HCT116 (cell line): ENCODE results near the gene LAGE3. TPM values are rescaled to one million over a fixed set of nuclear protein-coding genes. Genes with fewer than 3 reads are reported as not detected.
A peak's percentile ranks its signal among the peaks of the same experiment; 100 is the strongest.

Source experiments
- ATAC-seq: fragments of 200-7000 bp; cut with Tn5 transposase; 2 replicates; pipeline ENCODE4 v1.9.1; 2020; ENCODE audit warnings: mild to moderate bottlenecking, moderate library complexity
- BruUV-seq: library from RNA; stranded (reverse); fragments of 400-500 nt; replicated peaks from 2 replicates; lab custom pipeline; 2021; lab: Mats Ljungman, UMichigan
- CTCF ChIA-PET: fragments of 300-600 bp; sonication (Branson Sonifier 250); formaldehyde crosslinking; loops from one replicate; lab custom pipeline; 2021; ENCODE audit warnings: antibody characterized with exemption; lab: Charles Lee
- POLR2A ChIA-PET: fragments of 300-600, 350-600 bp; sonication (Branson Sonifier 250); formaldehyde crosslinking; loops from one replicate; lab custom pipeline; 2021; ENCODE audit warnings: antibody characterized with exemption; lab: Charles Lee
- RAD21 ChIA-PET, 2 experiments: fragments of 300-600 bp; sonication (Branson Sonifier 250); formaldehyde crosslinking; loops; one replicate each; lab custom pipeline; 2023; ENCODE audit warnings: low total read pairs in 2 of 2; ENCODE audit not compliant: uncharacterized antibody in 2 of 2, unreplicated experiment in 2 of 2, low non-redundant PET in 1 of 2; lab: Charles Lee
- DNase-seq: peaks from one replicate; pipeline ENCODE4 v3.0.0-alpha.2; 2010; ENCODE audit warnings: low read depth, low spot score
- H2AFZ ChIP-seq: fragments of 200-600 bp; shearing (Covaris generic), sonication (generic); 2 replicates; pipeline ENCODE4 v1.6.1; 2017; ENCODE audit warnings: low read depth, mixed run types, mixed read lengths, antibody characterized with exemption, low read length; ENCODE audit not compliant: poor library complexity, severe bottlenecking
- H3K27ac ChIP-seq: 2 replicates; pipeline ENCODE4 v1.5.1; 2012; ENCODE audit warnings: low read depth, low read length
- H3K27me3 ChIP-seq: fragments of 200-600 bp; sonication (generic); 2 replicates; pipeline ENCODE4 v1.6.1; 2016; ENCODE audit warnings: mixed run types, low read length, mixed read lengths; ENCODE audit not compliant: insufficient read depth
- H3K36me3 ChIP-seq, 2 experiments: fragments of 200-500 bp in 1 of 2; fragments of 200-600 bp in 1 of 2; sonication (Bioruptor generic) in 1 of 2; sonication (generic) in 1 of 2; 2 replicates each; pipeline versions ENCODE4 v1.5.1 to v1.6.1; 2014 to 2016; ENCODE audit warnings: low read length in 2 of 2, inconsistent platforms in 1 of 2, mixed read lengths in 1 of 2, mixed run types in 1 of 2; ENCODE audit not compliant: insufficient read depth in 2 of 2, control insufficient read depth in 1 of 2
- H3K4me1 ChIP-seq, 2 experiments: fragments of 200-600 bp in 1 of 2; sonication (generic) in 1 of 2; 2 replicates each; pipeline versions ENCODE4 v1.5.1 to v1.6.1; 2012 to 2017; ENCODE audit warnings: low read length in 2 of 2, inconsistent platforms in 1 of 2, mild to moderate bottlenecking in 1 of 2, mixed read lengths in 1 of 2, mixed run types in 1 of 2, moderate library complexity in 1 of 2; ENCODE audit not compliant: insufficient read depth in 2 of 2, control insufficient read depth in 1 of 2
- H3K4me2 ChIP-seq: fragments of 200-600 bp; sonication (generic); 2 replicates; pipeline ENCODE4 v1.6.1; 2017; ENCODE audit warnings: mixed run types, low read length, mixed read lengths
- H3K4me3 ChIP-seq, 2 experiments: fragments of 200-600 bp in 1 of 2; sonication (generic) in 1 of 2; replicated peaks in 1 of 2; 2 replicates each; pipeline ENCODE4 v1.5.1; 2011 to 2016; ENCODE audit warnings: low read length in 2 of 2, control low read depth in 1 of 2, low read depth in 1 of 2, mild to moderate bottlenecking in 1 of 2, mixed read lengths in 1 of 2, mixed run types in 1 of 2
- H3K79me2 ChIP-seq: fragments of 200-600 bp; sonication (generic); 2 replicates; pipeline ENCODE4 v1.6.1; 2017; ENCODE audit warnings: mild to moderate bottlenecking, mixed run types, low read length, moderate library complexity, mixed read lengths; ENCODE audit not compliant: insufficient read depth
- H3K9ac ChIP-seq: fragments of 200-600 bp; sonication (generic); 2 replicates; pipeline ENCODE4 v1.6.1; 2016; ENCODE audit warnings: low read length, mixed read lengths
- H3K9me2 ChIP-seq: fragments of 200-600 bp; sonication (generic), shearing (Covaris generic); 2 replicates; pipeline ENCODE4 v1.6.1; 2017; ENCODE audit warnings: mixed run types, mild to moderate bottlenecking, moderate library complexity; ENCODE audit not compliant: insufficient read depth
- H3K9me3 ChIP-seq, 2 experiments: fragments of 200-500 bp in 1 of 2; fragments of 200-600 bp in 1 of 2; sonication (Bioruptor generic) in 1 of 2; sonication (generic) in 1 of 2; 2 replicates each; pipeline ENCODE4 v1.6.1; 2014 to 2017; ENCODE audit warnings: low read length in 2 of 2, mixed read lengths in 2 of 2, inconsistent platforms in 1 of 2, low read depth in 1 of 2, mild to moderate bottlenecking in 1 of 2, mixed run types in 1 of 2, moderate library complexity in 1 of 2; ENCODE audit not compliant: control insufficient read depth in 1 of 2, insufficient read depth in 1 of 2
- H4K20me1 ChIP-seq: fragments of 200-600 bp; sonication (generic), shearing (Covaris generic); 2 replicates; pipeline ENCODE4 v1.6.1; 2017; ENCODE audit warnings: mixed run types, mild to moderate bottlenecking, moderate library complexity; ENCODE audit not compliant: insufficient read depth
- ATF3 ChIP-seq: IDR thresholded peaks from 2 replicates; pipeline ENCODE4 v1.6.1; 2012
- CTCF ChIP-seq, 3 experiments: fragments of 200-600 bp in 1 of 3; sonication (generic) in 1 of 3; IDR thresholded peaks in 2 of 3; conservative IDR thresholded peaks in 1 of 3; 2 replicates each; pipeline ENCODE4 v1.5.1; 2012 to 2017; ENCODE audit warnings: low read depth in 2 of 3, low read length in 2 of 3, antibody characterized with exemption in 1 of 3, borderline replicate concordance in 1 of 3, control low read depth in 1 of 3, mild to moderate bottlenecking in 1 of 3, mixed read lengths in 1 of 3, mixed run types in 1 of 3, moderate library complexity in 1 of 3; ENCODE audit not compliant: insufficient read depth in 1 of 3
- ELF1 ChIP-seq: IDR thresholded peaks from 2 replicates; pipeline ENCODE4 v1.6.1; 2012; ENCODE audit warnings: low read depth, borderline replicate concordance
- EZH2 ChIP-seq: fragments of 200-600 bp; sonication (generic); IDR thresholded peaks from 2 replicates; pipeline ENCODE4 v1.6.1; 2017; ENCODE audit warnings: antibody characterized with exemption, mixed run types
- FOSL1 ChIP-seq: IDR thresholded peaks from 2 replicates; pipeline ENCODE4 v1.6.1; 2012; ENCODE audit warnings: low read depth
- JUND ChIP-seq: IDR thresholded peaks from 2 replicates; pipeline ENCODE4 v1.6.1; 2012
- MAX ChIP-seq: IDR thresholded peaks from 2 replicates; pipeline ENCODE4 v1.6.1; 2012
- POLR2A ChIP-seq: IDR thresholded peaks from 2 replicates; pipeline ENCODE4 v1.7.0; 2011; ENCODE audit warnings: borderline replicate concordance; ENCODE audit not compliant: insufficient read depth, insufficient read length; ENCODE audit errors: extremely low read depth
- POLR2AphosphoS5 ChIP-seq: IDR thresholded peaks from 2 replicates; pipeline ENCODE4 v1.6.1; 2011; ENCODE audit warnings: mild to moderate bottlenecking, low read depth, low read length, moderate library complexity
- REST ChIP-seq: IDR thresholded peaks from 2 replicates; pipeline ENCODE4 v1.6.1; 2012; ENCODE audit warnings: low read depth
- SIN3A ChIP-seq: IDR thresholded peaks from 2 replicates; pipeline ENCODE4 v1.6.1; 2012; ENCODE audit warnings: low read depth
- SP1 ChIP-seq: IDR thresholded peaks from 2 replicates; pipeline ENCODE4 v1.6.1; 2012; ENCODE audit warnings: low read depth
- SRF ChIP-seq: IDR thresholded peaks from 2 replicates; pipeline ENCODE4 v1.6.1; 2012; ENCODE audit warnings: low read depth
- TCF7L2 ChIP-seq: IDR thresholded peaks from 2 replicates; pipeline ENCODE4 v1.7.0; 2011; ENCODE audit warnings: borderline replicate concordance, inconsistent platforms; ENCODE audit not compliant: insufficient read depth, insufficient read length; ENCODE audit errors: extremely low read depth
- ZBTB33 ChIP-seq: IDR thresholded peaks from 2 replicates; pipeline ENCODE4 v1.6.1; 2011; ENCODE audit warnings: mild to moderate bottlenecking, low read length, moderate library complexity; ENCODE audit not compliant: insufficient replicate concordance; ENCODE audit errors: extremely low read depth
- ZFX ChIP-seq: fragments of 450-650 bp; IDR thresholded peaks from 2 replicates; pipeline ENCODE4 v1.6.1; 2017
- intact Hi-C: fragments of 100-400 bp; cut with micrococcal nuclease; formaldehyde crosslinking; loops from 2 replicates; pipeline ENCODE4 v1.10.0; 2022
- total RNA-seq: library from RNA; stranded (reverse); gene quantifications from one replicate; pipeline ENCODE4 v1.2.1, GENCODE V29; 2021; ENCODE audit not compliant: unreplicated experiment

Gene LAGE3
- total RNA-seq, 1 experiment from 2014 or later: 42.8 TPM

GRCh38 chrX:154489182-154489581 is 10.1 kb upstream of the LAGE3 start:
- POLR2A ChIA-PET: interaction anchor here (1.8 kb wide), 1 partner anchor 118 kb away, joined by 5 read pairs; no protein-coding TSS in a partner anchor

More at GRCh38 chrX:154489182-154489581, 10.1 kb upstream of the LAGE3 start:
- no peak overlapping the region for H3K27ac ChIP-seq
- no peaks in the 10 kb centered on the region for H3K9me3 ChIP-seq
- peaks cover 15% of the 10 kb centered on the region for H3K79me2 ChIP-seq
- RAD21 ChIA-PET: no interaction called here
- peak overlapping the region; percentile 83 for H3K4me2 ChIP-seq
- peak overlapping the region; percentile 61 to 68; a peak in 3 of 4 replicates for H3K4me3 ChIP-seq
- BruUV-seq: no TSS peak
- H3K27me3 ChIP-seq: no peaks in the 10 kb centered on the region
- DNase-seq (no peak), ATAC-seq (no peak)
- CTCF ChIA-PET: interaction anchor here (2.4 kb wide), 1 partner anchor 116 kb away, joined by 6 read pairs; no protein-coding TSS in a partner anchor
- H3K4me1 ChIP-seq: peaks cover 7 to 36% of the 10 kb centered on the region in 2 experiments; a peak in 3 of 4 replicates
- no peak for TF ChIP-seq REST
- TF ChIP-seq TCF7L2: no peak
- TF ChIP-seq SRF: no peak
- TF ChIP-seq ZFX: no peak
- TF ChIP-seq ATF3: no peak
- no peak for TF ChIP-seq ZBTB33
- TF ChIP-seq MAX: no peak
- no peak for TF ChIP-seq SIN3A
- TF ChIP-seq EZH2: no peak
- TF ChIP-seq JUND: no peak
- TF ChIP-seq ELF1: no peak
- TF ChIP-seq SP1: no peak
- no peak for TF ChIP-seq POLR2AphosphoS5
- no peak for TF ChIP-seq FOSL1
- no peak for TF ChIP-seq POLR2A
- TF ChIP-seq CTCF (IDR thresholded peaks at IDR 0.05 in 2 of 3, conservative IDR thresholded peaks at IDR 0.05 in 1 of 3; ENCODE audit: borderline replicate concordance in 1 of 3, insufficient read depth in 1 of 3, low read depth in 2 of 3, low read length in 2 of 3): no peak
- H3K9ac ChIP-seq: peak overlapping the region; percentile 74
- no peaks in the 10 kb centered on the region for H4K20me1 ChIP-seq
- H3K9me2 ChIP-seq: no peaks in the 10 kb centered on the region
- H2AFZ ChIP-seq: no peak overlapping the region
- intact Hi-C loops: no loop called here
- peaks cover 0 to 10% of the 10 kb centered on the region in 2 experiments; a peak in 1 of 4 replicates for H3K36me3 ChIP-seq
